HG03558 (cell line): Measurements from ENCODE around the gene BNC2.
"Not testable (repeated sequence)": the region's sequence is repeated elsewhere in the genome, so short reads cannot be mapped to it uniquely, and the experiment has no call there.

Experiments used
- ATAC-seq: cut with Tn5 transposase; IDR thresholded peaks from one replicate; pipeline ENCODE4 v1.9.1; 2021; ENCODE audit warnings: moderate number of reproducible peaks; ENCODE audit not compliant: unreplicated experiment; ENCODE audit errors: extremely low read depth

The BNC2 gene

DNA sequence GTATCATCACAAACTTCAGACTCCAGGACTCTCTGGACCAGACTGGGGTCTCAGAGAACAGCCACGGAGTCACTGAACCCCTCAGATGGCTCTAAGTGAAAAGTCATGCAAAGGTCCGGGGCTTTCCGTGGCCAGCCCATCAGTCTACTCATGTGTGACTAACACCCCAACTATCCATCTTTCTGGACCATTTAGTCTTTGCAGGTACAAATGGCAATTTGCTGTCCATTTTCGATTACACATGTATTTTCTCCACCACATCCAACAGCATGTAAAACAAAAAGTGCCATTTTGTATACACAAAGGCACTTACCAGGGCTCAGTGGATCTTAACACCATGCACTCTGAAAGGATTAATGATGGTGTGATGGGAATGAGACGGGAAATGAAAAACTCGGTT is 387.7 kb downstream of the BNC2 start:
- ATAC-seq: no peak

DNA sequence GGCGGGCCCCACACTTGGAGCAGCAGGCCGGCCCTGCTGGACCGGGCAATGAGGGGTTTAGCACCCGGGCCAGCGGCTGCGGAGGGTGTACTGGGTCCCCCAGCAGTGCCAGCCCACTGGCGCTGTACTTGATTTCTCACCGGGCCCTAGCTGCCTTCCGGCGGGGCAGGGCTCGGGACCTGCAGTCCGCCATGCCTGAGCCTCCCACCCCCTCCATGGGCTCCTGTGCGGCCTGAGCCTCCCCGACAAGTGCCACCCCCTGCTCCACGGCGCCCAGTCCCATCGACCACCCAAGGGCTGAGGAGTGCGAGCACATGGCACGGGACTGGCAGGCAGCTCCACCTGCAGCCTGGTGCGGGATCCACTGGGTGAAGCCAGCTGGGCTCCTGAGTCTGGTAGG is 389.9 kb downstream of the BNC2 start:
- not testable (repeated sequence) for ATAC-seq

DNA sequence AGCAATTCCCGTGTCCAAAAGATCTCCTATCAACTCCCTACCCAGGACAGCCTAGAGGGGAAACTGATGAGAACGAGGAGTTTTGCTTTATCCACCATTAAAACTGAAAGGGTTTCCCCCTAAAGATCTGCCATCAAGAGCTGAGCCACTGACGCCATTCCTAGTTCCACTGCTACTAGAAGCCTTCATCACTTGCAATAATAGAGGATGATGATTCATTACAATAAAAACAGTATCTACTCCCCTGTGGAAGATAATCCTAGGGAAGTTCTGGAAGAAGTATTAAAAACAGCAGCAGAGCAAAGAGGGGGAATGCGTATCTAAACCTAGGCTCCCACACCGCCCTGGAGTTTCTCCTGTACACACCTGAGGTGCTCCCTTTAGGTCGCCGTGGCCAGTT is 394.5 kb downstream of the BNC2 start:
- ATAC-seq: no peak

DNA sequence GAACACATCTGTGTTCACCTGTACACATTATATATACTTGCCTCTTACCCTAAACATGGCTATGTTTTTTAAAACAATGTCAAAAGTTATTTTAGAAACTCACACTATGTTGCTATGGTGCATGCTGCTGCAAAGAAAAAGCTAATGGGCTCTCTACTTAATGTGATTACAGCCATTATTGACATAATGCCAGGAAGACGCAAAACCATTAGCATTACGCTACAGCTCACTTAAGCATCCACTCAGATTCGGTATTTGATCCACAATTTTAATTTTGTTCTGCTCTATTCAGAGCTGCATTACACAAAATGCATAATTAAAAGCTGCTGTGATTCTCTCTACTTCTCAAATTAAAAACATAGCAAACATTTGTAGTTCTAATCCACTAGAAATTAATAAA is 395.2 kb downstream of the BNC2 start:
- ATAC-seq: no peak

DNA sequence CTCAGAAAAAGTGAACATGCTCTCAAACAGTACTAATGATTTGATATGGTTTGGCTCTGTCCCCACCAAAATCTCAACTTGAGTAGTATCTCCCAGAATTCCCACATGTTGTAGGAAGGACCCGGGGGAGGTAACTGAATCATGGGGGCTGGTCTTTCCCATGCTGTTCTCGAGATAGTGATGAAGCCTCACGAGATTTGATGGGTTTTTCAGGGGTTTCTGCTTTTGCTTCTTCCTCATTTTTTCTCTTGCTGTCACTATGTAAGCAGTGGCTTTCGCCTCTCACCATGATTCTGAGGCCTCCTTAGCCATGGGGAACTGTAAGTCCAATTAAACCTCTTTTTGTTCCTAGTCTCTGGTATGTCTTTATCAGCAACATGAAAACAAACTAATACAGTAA is 401.3 kb downstream of the BNC2 start:
- ATAC-seq: no peak

DNA sequence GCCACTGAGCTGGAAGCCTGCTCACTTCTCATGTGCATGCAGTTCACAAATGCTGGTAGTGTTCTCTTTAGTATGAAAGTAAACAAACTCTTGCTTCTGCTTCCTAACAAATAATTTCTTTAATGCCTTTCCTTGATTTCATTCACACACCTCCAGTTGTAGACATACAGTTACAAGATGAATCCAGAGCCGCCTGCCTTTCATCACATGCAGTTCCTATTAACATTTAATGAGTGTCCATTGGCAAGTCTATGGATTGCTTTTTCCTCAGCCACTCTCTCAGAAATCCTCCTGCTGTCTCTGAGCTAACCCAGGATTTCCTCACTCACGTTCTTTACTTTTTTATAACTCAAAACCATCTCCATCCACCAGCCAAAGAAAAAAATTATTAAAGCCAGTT is 408.6 kb downstream of the BNC2 start:
- no peak for ATAC-seq

DNA sequence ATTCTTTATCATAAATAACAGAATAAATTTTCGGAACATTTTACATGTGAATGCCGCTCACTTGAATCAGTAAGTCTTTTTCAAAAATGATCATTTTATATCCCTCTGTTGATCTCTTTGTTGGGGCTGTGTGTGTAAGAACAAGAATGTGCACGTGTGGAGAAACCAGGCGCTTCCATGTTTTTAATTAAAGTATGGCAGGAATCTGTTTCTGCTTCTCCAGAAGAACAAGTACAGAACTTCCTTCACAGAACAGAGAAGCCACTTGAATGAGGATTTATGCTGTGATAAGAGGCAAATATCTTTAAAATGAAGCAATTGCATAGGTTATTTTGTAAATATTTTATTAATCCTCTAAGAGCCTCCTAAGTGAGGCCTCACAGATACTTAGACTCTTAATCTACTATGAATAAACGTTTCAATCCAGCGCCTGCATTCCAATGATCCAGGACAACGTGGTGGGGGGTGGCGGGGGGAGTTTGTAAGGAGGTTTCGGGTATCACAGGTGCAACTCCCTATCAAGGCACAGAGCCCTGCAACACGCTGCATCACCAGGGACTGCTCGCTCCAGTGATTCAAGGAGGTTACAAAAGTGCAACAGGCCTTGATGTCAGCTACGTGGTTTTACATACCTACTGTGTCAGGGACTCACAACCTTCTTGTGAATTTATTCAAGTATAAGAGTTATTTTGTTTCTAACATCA is 409.2 kb downstream of the BNC2 start:
- ATAC-seq: no peak

DNA sequence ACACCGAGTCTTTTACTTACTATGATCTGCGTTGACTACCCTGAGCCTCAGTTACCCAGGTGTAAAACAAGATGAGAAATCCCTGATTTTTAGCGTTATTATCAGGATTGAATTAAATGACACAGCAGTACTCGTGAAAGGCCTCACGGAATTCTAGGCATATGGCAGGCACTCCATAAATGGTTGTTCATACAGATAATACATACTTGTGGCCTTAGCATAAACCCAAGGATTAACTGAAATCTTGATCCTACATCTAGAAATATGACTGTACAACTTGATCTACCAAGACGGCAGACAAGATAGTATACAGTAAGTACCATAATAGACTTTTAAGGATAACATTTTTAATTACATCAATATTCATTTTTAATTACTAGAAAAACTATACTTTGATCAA is 409.8 kb downstream of the BNC2 start:
- no peak for ATAC-seq

DNA sequence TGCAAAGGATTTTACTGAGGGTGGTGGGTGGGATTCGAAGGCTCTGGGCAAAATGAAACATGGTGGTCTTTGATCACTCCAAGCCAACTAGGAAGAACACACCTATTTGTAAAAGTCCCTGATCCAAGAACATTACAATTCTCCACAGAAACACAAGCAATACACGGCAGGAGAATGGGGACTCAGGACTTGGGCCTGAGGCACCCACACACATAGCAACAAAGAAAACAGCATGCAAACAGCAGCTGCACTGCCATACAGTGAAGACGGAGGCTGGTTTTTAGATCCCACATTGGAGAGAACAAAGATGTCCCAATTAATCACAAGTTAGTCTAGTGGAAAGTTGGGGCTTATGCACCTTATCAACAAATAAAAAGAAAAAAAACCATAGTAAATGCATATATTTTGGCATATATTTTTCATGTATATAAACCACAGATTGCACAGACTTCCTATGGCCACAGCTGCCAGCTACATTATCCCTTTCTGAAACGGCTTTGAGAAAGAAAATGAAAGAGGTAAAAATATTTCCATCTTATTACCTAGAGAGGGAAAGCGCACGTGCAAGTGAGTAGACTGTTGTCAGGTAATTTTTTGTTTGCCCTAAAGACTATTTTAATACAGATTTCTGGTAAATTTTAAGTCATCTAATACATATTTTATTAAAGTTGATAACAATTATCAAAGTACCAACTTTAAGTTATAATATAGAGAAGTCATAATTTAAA is 410.9 kb downstream of the BNC2 start:
- ATAC-seq: no peak

DNA sequence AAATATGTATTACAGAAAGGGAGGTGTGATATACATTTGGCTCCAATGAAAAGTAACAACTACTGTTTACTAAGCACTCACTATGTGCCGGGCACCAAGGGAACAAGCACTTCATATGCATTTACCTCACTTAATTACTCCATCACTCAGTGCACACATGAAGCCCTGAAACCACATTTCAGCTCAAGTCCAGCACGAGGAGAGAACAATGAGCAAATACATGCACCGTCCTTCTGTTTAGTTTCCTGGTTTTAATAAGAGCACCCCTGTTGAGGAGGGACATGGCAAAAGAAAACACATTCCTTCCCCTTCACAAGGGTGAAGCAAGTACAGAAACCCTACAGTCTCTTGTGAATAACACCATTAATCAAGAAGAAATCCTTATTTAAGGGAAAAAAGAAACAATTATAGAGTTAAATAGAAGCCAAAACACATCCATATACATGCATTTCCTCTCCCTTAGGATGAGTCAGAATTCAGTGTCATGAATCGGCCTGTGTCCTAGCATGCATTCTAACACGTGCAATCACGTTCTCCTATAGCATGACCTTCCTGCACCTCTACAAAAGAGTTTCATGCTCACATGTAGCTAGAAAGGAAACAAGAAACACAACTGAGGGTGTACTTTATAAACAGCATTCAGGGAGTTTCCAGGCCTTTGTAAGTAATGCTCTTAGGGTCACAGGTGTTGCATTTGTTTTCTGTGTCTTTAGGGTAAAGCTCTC is 411.6 kb downstream of the BNC2 start:
- ATAC-seq: no peak

DNA sequence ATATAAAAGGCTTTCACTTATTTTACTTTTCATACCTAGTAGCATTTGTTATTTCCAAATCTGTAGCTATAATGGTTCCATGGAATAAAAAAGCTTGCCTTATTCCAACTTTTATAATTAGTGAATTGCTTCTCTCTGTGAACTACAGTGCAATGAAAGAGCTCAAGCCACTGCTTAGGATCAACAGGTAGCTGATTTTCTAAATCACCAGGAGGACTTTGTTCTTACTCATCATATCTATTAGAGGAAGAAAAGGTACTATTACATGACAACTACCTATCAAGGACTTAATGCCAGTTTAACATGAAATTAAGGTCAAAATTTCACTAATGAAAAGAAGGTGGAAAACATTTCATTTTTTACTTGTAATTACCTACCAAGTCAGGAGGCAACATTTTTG is 414.6 kb downstream of the BNC2 start:
- no peak for ATAC-seq

DNA sequence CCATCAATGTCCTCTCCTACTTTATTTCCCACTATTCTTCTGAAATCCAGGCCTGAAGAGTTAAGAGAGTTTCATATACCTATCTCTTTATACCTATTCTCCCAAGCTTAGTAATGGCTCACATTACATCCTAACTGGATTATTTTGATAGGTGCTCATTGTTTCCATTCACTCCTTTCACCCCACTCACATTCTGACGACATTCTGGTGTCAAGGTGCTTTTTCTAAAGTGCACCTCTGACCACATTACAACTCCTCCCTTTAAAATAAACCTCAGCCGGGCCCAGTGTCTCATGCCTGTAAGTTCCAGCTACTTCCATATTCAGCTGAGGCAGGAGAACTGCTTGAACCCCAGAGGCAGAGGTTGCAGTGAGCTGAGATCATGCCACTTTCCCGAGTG is 417.1 kb downstream of the BNC2 start:
- no peak for ATAC-seq

DNA sequence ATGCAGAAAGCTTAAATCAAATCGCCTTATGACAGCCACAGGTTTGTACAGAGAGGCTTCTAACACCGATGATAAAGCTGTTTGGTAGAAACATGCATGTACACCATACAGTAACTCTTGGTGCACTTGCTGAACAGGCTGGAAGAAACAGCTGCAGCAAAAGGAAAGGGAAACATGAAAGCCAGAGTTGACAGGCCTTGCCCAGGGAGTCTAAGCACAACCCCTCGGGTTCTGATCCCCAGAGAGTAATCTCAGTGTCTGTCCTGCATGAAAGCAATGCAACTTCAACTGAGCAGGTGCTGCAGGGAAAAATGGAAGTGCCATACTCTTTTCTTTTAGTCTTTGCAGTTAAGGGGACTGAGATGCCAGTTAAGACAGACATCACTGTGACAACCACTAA is 419.9 kb downstream of the BNC2 start:
- no peak for ATAC-seq

DNA sequence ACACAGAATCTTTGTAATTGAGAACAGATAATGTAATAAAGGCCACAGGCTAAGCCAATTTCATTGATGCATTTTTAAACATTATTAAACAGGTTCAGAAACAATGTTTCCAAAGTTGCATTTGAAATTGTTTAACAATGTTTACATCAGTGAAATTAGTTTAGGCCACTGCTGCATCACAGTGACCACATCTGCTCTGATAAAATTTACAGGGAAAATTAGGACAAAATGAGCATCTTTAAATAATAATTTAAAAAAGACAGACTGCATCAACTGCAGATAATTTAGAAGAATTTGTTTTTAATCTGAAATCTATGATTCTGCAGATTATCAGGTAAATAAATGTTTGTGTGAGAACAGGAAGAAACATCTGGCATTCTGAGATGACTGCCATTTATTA is 420.4 kb downstream of the BNC2 start:
- no peak for ATAC-seq

DNA sequence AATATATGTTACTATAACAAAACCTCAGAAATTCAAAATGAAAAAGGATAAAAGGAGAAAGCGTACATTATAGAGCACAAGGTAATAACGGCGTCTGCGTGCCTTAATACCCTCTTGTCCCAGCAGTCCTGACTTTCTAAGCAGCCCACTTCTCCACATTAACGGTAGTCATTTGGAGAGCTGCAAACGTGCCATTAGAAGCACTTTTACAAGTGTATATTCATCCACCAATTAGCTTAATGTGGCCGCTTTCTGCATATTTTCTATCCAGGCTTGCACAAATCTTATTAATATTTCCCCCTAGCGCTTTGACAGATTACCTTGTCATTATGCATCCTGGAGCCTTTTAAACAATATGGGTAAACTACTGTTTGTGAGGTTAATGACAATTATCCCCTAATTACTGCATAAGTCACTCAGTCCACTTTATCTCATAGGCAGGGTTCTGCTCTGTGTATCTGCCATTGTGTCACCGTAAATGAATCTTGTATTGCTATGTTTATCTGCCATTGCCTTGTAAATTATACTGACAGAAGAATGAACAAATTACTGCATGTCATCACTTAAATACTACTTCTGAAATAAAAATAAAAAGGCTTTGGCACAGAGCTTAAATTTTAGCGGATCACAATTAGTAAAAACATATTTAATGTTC is 421.3 kb downstream of the BNC2 start:
- no peak for ATAC-seq

DNA sequence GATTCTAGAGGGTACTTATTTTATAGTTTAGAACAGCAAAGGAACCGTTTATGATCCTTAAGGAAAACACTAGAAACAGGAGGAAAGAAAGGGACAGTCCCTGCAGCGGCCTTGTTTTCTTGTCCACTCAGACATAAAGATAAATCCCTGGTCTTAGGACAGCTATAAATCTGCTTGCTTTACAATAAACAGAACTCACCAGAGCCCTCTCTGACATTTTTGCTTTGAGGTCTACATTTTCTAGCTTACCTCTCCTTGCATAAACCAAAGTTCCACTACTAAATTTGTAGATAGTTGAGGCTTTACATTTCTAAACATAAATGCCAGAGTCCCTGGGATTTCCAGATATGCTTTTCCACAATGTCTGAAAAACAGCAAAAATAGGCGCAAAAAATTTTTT is 422.5 kb downstream of the BNC2 start:
- no peak for ATAC-seq

DNA sequence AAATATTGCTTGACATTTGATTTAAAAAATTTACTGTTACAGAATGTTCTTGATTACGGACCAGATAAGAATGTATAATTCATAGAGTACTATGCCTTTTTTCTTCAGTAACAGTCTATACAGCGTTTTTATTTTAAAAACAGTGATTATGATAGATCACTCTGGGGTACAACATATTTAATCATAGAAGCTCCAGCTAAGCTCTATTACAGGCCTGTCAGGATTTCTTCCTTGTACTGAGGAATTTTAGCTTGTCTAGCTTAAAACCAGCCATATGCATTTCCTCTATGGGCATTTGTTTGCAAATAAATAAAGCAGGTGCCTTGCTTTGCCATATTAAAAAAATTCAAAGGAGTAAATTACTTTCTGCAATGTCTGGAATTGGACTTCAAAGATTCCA is 423.8 kb downstream of the BNC2 start:
- ATAC-seq: no peak

DNA sequence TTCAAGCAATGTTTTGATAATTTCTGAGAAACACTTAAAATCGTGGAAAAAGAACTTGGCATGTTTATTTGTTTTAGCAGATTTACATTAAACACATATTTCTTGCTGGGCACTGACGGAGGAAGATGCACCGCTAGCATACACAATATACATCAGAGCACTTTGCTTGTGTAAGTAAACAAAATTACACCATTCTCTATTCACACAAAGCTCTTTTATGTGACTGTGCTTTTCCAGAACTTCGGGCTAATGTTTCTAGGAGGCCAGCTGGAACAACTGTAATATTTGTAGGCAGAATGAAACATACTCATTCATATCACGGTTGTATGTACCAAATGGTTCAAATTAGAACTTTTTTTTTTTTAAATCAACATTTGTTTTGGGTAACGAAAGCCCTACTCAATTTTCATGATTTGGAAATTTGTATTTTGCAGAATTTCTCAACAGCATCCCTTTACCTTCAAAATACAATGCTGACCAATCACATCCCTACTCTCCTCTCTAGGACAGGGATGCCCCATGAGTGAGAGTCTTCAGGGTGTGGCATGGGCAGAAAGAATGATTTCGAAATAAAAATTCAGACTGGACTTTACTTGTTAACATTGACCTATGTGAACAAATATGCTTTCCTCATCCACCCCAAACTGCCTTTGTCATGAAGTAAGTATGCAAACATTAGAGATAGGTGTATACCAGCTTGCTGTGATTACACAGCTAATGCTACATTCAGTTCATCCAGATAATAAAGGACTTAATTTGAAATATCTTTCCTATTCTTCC is 425.1 kb downstream of the BNC2 start:
- ATAC-seq: no peak

DNA sequence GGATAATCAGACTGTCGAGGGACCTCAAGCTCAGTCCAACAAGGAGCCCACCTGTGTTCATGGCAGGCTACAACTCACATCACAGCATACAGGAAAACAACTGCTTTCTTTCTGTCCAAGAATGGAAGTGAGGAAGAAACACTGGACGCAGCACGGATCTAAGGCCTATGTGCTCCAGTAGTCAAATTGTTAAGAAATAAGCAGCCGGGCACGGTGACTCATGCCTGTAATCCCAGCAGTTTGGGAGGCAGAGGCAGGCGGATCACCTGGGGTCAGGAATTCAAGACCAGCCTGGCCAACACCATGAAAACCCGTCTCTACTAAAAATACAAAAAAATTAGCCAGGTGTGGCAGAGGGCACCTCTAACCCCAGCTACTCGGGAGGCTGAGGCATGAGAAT is 427.8 kb downstream of the BNC2 start:
- no peak for ATAC-seq

DNA sequence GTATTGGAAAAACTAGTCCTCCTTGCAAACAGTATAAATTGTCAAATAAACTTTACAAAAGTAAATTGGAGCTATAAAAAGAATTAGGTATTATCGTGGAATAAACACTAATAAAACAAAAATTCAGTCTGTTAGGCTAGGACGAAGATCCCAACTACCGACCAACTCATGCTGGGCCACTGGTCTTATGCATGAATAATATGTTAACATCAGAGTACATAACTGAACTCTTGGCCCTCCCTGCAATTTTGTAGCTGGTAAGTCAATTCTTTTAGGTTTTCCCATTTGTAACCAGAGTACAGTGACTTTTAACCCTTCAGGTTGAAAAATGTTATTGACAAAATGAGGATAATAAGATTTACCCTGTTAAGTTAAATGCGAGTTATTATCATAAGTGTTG is 428.7 kb downstream of the BNC2 start:
- ATAC-seq: no peak
